ENCODE results near the gene CLMN. TPM values are rescaled to one million over a fixed set of nuclear protein-coding genes. Genes with fewer than 3 reads are reported as not detected.

The CLMN gene
- polyA plus RNA-seq, 2 donors, result 1.6 to 2.3 TPM

DNA sequence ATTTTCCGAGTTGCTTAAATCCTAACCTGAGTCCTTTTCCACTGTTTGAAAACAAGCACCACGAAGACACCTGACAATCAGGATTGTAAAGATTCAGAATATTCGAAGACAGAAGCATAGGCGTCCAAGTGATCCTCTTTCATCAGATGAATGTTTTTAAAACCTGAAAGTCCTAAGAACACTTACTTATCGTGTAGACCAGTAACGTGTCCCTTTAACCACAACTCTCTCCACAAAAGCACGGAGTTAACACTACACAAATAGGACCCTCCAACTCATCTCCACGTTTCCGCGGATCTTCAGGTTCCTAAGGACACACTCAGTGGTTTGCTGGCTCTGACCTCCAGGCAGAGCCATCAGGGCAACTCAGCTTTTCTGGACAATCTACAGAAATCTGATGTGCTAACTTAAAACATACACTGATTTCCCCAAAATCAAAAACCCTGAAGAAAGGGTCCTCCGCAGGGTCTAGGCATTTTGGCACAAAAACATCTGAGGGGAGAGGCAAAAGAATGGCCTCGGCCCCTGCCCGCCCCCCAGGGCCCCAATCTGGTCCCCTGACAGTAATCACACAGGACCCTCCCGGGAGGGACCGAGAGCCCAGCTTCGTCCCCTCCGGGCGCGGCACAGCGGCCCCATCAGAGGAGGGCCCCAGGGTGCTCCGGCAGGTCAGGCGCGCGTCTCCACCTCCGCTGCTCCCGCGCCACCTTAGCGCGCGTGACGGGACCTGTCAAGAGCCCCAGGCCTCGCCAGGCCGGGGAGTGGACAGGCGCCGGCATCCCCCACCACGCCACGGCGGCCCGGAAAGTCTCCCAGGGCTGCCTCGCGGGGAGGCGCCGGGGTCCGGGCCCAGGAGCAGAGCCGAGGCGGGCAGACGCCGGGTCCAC, 163.3 kb downstream of the CLMN start:
- H3K4me1 ChIP-seq (ENCODE audit: control insufficient read depth in 2 of 2, insufficient read depth in 2 of 2, low read length in 1 of 2), result no peaks in the 10 kb centered on the region
- no peaks in the 10 kb centered on the region for H3K27me3 ChIP-seq (ENCODE audit: control insufficient read depth in 1 of 2, insufficient read depth in 2 of 2, low read length in 2 of 2)
- H3K27ac ChIP-seq (ENCODE audit: low read depth in 2 of 2, low read length in 1 of 2), result peak overlapping the region; percentile 94 to 97
- H3K36me3 ChIP-seq (ENCODE audit: control insufficient read depth in 2 of 2, insufficient read depth in 2 of 2, low read length in 1 of 2), result peaks cover 0 to 2% of the 10 kb centered on the region in 2 donors
- 1% methylated on average over 44 to 48 of the region's 48 CpGs for WGBS, 2 donors
- H3K9me3 ChIP-seq (ENCODE audit: control insufficient read depth in 2 of 2, insufficient read depth in 1 of 2, low read depth in 1 of 2, low read length in 1 of 2), result no peaks in the 10 kb centered on the region
- peak overlapping the region; percentile 83 to 85 for H3K4me3 ChIP-seq (ENCODE audit: low read depth in 1 of 2, low read length in 2 of 2)

DNA sequence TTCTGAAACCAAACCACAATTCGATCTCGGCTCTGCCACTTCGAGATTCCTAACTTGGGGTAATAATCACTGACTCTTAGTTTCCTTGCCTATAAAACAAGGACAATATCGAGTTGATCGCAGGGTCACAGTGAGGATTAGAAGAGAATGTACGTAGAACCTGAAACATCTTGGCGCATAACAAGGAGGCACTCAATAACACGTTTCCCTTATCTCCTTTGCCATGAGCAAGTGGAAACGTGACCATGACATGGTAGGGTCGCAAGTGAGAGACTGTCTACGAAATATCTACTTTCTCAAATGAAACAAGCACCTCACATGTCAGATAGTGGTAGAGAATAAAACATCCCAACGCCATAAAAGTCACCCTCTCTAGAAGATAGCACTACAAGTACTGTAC, 164.7 kb downstream of the CLMN start:
- H3K9me3 ChIP-seq (ENCODE audit: control insufficient read depth in 2 of 2, insufficient read depth in 1 of 2, low read depth in 1 of 2, low read length in 1 of 2), result no peaks in the 10 kb centered on the region
- H3K4me1 ChIP-seq (ENCODE audit: control insufficient read depth in 2 of 2, insufficient read depth in 2 of 2, low read length in 1 of 2), result no peaks in the 10 kb centered on the region
- H3K4me3 ChIP-seq (ENCODE audit: low read depth in 1 of 2, low read length in 2 of 2), result no peak overlapping the region
- peaks cover 0 to 2% of the 10 kb centered on the region in 2 donors for H3K36me3 ChIP-seq (ENCODE audit: control insufficient read depth in 2 of 2, insufficient read depth in 2 of 2, low read length in 1 of 2)
- WGBS, 2 donors, result 80 to 86% methylated on average over 12 of the region's 12 CpGs
- no peak overlapping the region for H3K27ac ChIP-seq (ENCODE audit: low read depth in 2 of 2, low read length in 1 of 2)
- no peaks in the 10 kb centered on the region for H3K27me3 ChIP-seq (ENCODE audit: control insufficient read depth in 1 of 2, insufficient read depth in 2 of 2, low read length in 2 of 2)

DNA sequence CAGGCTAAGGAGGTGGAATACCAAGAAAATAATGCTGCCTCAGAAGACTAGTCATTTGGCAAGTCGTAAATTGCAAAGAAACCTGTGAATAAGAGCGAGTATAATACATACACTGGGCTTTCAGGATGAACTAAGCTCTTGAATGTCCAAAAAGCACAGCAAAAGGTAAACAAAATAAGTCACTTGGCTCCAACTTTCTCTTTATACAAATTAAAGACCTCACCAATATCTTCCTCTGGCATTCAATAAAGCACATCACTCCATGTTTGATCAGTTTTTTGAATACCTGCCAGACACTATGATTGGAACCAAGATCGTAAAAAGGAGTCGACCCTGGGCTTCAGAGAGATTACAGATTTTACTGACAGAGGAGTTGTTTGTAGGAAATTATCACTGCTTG, 165.8 kb downstream of the CLMN start:
- H3K4me1 ChIP-seq (ENCODE audit: control insufficient read depth in 2 of 2, insufficient read depth in 2 of 2, low read length in 1 of 2), result no peaks in the 10 kb centered on the region
- WGBS, 2 donors, result 36 to 37% methylated on average over 4 of the region's 4 CpGs

DNA sequence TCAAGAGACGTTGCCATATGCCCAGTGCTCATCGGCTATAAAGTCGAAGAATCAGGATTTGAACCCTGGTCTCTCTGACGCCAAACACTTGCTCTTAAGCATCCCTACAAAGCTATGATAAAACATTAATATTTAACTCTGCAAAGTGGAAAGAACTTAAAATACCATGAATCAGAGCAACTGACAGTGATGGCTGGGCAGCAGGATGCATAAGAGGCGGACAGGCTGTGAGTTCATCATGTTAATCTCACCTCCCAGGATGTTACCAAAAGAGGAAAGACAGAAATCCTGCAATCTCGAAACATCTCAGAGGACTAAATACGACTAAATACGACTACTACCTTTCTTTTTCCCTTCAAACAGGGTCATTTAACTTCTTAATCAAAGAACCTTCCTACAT, 168.1 kb downstream of the CLMN start:
- Histone ChIP-seq H3K27ac (ENCODE audit: low read depth in 2 of 2, low read length in 1 of 2) (no peak overlapping the region), H3K4me1 (ENCODE audit: control insufficient read depth in 2 of 2, insufficient read depth in 2 of 2, low read length in 1 of 2) (peaks cover 2 to 3% of the 10 kb centered on the region in 2 donors), H3K27me3 (ENCODE audit: control insufficient read depth in 1 of 2, insufficient read depth in 2 of 2, low read length in 2 of 2) (no peaks in the 10 kb centered on the region), H3K4me3 (ENCODE audit: low read depth in 1 of 2, low read length in 2 of 2) (no peak overlapping the region), H3K9me3 (ENCODE audit: control insufficient read depth in 2 of 2, insufficient read depth in 1 of 2, low read depth in 1 of 2, low read length in 1 of 2) (no peaks in the 10 kb centered on the region), H3K36me3 (ENCODE audit: control insufficient read depth in 2 of 2, insufficient read depth in 2 of 2, low read length in 1 of 2) (peaks cover 0 to 2% of the 10 kb centered on the region in 2 donors)
- WGBS, 2 donors, result 71 to 79% methylated on average over 8 of the region's 8 CpGs

More for the DNA sequence above, 165.8 kb downstream of the CLMN start:
- no peak overlapping the region for H3K27ac ChIP-seq (ENCODE audit: low read depth in 2 of 2, low read length in 1 of 2)
- H3K4me3 ChIP-seq (ENCODE audit: low read depth in 1 of 2, low read length in 2 of 2), result no peak overlapping the region
- H3K27me3 ChIP-seq (ENCODE audit: control insufficient read depth in 1 of 2, insufficient read depth in 2 of 2, low read length in 2 of 2), result no peaks in the 10 kb centered on the region
- no peaks in the 10 kb centered on the region for H3K9me3 ChIP-seq (ENCODE audit: control insufficient read depth in 2 of 2, insufficient read depth in 1 of 2, low read depth in 1 of 2, low read length in 1 of 2)
- H3K36me3 ChIP-seq (ENCODE audit: control insufficient read depth in 2 of 2, insufficient read depth in 2 of 2, low read length in 1 of 2), result peaks cover 0 to 2% of the 10 kb centered on the region in 2 donors

DNA sequence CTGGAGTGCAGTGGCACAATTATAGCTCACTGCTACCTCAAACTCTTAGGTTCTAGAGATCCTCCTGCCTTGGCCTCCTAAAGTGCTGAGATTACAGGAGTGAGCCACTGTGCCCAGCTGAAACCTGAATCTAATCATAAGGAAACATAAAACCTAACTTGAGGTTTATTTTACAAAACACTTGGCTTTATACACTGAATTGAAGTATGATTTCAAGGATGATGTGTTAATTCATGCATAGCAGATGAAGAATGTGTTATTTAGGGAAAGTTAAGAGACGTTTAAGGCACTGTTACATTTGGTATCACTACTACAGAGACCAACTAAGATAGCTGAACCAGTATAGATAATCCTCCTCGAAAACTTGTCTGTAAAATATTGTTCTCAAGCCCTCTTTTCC, 168.8 kb downstream of the CLMN start:
- H3K27ac ChIP-seq (ENCODE audit: low read depth in 2 of 2, low read length in 1 of 2), result no peak overlapping the region
- WGBS, 2 donors, result 59 to 63% methylated on average over 2 of the region's 2 CpGs
- H3K4me3 ChIP-seq (ENCODE audit: low read depth in 1 of 2, low read length in 2 of 2), result no peak overlapping the region
- peaks cover 0 to 2% of the 10 kb centered on the region in 2 donors for H3K36me3 ChIP-seq (ENCODE audit: control insufficient read depth in 2 of 2, insufficient read depth in 2 of 2, low read length in 1 of 2)
- H3K9me3 ChIP-seq (ENCODE audit: control insufficient read depth in 2 of 2, insufficient read depth in 1 of 2, low read depth in 1 of 2, low read length in 1 of 2), result no peaks in the 10 kb centered on the region
- H3K4me1 ChIP-seq (ENCODE audit: control insufficient read depth in 2 of 2, insufficient read depth in 2 of 2, low read length in 1 of 2), result peaks cover 2 to 3% of the 10 kb centered on the region in 2 donors
- no peaks in the 10 kb centered on the region for H3K27me3 ChIP-seq (ENCODE audit: control insufficient read depth in 1 of 2, insufficient read depth in 2 of 2, low read length in 2 of 2)

DNA sequence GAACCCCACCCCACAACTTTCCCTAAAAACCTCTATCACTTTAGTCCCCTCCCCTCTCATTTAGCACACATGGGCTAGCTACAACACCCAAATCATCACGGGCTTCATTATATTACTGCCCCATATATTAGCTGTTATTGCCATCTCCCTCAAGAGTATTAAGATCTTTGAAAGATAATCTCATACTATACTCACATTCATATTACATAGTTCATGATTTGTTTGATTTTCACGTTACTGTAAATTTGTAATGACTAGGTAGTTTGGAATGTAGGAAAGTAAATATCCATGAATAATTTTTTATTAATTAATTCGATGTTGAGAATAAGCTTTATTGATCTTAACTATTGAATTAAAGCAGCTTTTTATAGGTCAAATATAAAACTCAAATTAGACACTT, 170.3 kb downstream of the CLMN start:
- no peak overlapping the region for H3K27ac ChIP-seq (ENCODE audit: low read depth in 2 of 2, low read length in 1 of 2)
- no peak overlapping the region for H3K4me3 ChIP-seq (ENCODE audit: low read depth in 1 of 2, low read length in 2 of 2)
- H3K36me3 ChIP-seq (ENCODE audit: control insufficient read depth in 2 of 2, insufficient read depth in 2 of 2, low read length in 1 of 2), result no peaks in the 10 kb centered on the region
- H3K27me3 ChIP-seq (ENCODE audit: control insufficient read depth in 1 of 2, insufficient read depth in 2 of 2, low read length in 2 of 2), result no peaks in the 10 kb centered on the region
- H3K4me1 ChIP-seq (ENCODE audit: control insufficient read depth in 2 of 2, insufficient read depth in 2 of 2, low read length in 1 of 2), result peaks cover 2 to 3% of the 10 kb centered on the region in 2 donors
- H3K9me3 ChIP-seq (ENCODE audit: control insufficient read depth in 2 of 2, insufficient read depth in 1 of 2, low read depth in 1 of 2, low read length in 1 of 2), result no peaks in the 10 kb centered on the region
- 48 to 50% methylated on average over 3 of the region's 3 CpGs for WGBS, 2 donors

DNA sequence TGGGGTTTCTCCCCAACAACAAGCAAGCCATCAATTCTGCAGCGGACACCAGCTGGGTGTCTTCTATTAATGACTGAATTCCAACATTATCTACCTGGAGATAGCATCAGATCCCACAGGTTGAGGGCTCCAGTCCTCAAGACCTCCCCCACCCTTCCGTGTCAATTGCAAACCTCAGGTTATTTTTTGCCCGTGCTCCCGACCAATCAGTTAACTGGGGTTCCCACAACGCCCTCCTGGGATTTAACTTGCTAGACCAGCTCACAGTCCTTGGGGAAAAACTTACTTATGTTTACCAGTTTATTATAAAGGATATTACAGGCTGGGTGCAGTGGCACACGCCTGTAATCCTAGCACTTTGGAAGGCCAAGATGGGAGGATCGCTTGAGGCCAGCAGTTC, 172.1 kb downstream of the CLMN start:
- Histone ChIP-seq H3K27ac (ENCODE audit: low read depth in 2 of 2, low read length in 1 of 2) (peak overlapping the region in 1 of 2 donors; percentile 30), H3K4me3 (ENCODE audit: low read depth in 1 of 2, low read length in 2 of 2) (no peak overlapping the region), H3K36me3 (ENCODE audit: control insufficient read depth in 2 of 2, insufficient read depth in 2 of 2, low read length in 1 of 2) (no peaks in the 10 kb centered on the region), H3K4me1 (ENCODE audit: control insufficient read depth in 2 of 2, insufficient read depth in 2 of 2, low read length in 1 of 2) (peaks cover 2 to 3% of the 10 kb centered on the region in 2 donors), H3K27me3 (ENCODE audit: control insufficient read depth in 1 of 2, insufficient read depth in 2 of 2, low read length in 2 of 2) (no peaks in the 10 kb centered on the region), H3K9me3 (ENCODE audit: control insufficient read depth in 2 of 2, insufficient read depth in 1 of 2, low read depth in 1 of 2, low read length in 1 of 2) (no peaks in the 10 kb centered on the region)
- WGBS, 2 donors, result 90% methylated on average over 7 of the region's 7 CpGs

DNA sequence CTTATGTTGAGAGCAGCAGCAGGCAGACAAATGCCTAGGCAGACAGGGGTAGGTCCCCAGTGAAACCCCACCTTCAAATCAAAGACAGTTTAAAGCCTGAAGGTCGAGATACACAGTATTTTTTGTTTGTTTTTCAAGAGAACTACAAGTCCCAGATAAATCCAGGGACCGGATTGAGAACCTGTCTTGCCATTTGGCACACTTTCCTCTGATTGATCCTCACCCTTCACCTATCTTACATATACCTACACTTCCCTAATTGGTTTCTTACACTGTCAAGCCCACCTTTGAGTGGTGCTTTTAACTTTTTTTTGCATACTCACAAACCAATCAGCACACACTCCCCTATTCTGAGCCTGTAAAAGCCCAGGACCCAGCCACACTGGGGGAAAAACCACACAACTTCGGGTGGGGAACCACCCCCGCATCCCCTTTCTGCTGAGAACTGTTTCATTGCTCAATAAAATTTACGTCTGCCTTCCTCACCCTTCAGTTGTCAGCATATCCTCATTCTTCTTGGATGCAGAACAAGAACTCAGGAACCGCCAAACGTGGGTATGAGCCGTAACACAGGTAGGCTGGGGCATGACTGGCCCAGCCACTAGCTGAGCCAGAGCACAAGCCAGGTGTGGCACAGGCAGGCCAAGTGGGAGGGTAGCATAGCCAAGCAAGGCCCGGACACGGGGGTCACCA, 173.5 kb downstream of the CLMN start:
- H3K4me3 ChIP-seq (ENCODE audit: low read depth in 1 of 2, low read length in 2 of 2), result no peak overlapping the region
- H3K4me1 ChIP-seq (ENCODE audit: control insufficient read depth in 2 of 2, insufficient read depth in 2 of 2, low read length in 1 of 2), result peaks cover 2 to 3% of the 10 kb centered on the region in 2 donors
- no peaks in the 10 kb centered on the region for H3K9me3 ChIP-seq (ENCODE audit: control insufficient read depth in 2 of 2, insufficient read depth in 1 of 2, low read depth in 1 of 2, low read length in 1 of 2)
- 48 to 61% methylated on average over 10 of the region's 10 CpGs for WGBS, 2 donors
- H3K27ac ChIP-seq (ENCODE audit: low read depth in 2 of 2, low read length in 1 of 2), result peak overlapping the region; percentile 75 to 79
- no peaks in the 10 kb centered on the region for H3K36me3 ChIP-seq (ENCODE audit: control insufficient read depth in 2 of 2, insufficient read depth in 2 of 2, low read length in 1 of 2)
- H3K27me3 ChIP-seq (ENCODE audit: control insufficient read depth in 1 of 2, insufficient read depth in 2 of 2, low read length in 2 of 2), result no peaks in the 10 kb centered on the region

DNA sequence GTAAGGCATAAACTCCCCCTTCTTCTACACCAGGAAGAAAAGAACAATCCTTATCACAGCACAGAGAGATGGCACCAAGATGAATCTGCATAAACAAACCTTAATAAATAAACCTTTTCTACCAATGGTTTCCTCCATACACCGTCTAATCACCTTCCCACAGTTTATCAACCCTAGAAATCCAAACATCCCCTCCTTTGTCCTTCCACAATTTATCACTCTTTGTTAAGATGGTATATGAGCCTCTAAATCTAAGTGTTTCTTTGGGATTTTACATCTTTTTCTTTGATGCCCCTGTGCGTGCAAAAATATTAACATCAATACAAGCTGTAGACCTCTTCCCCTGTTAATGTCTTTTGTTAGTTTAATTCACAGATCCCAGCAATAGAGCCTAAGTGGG, 174.9 kb downstream of the CLMN start:
- no peaks in the 10 kb centered on the region for H3K27me3 ChIP-seq (ENCODE audit: control insufficient read depth in 1 of 2, insufficient read depth in 2 of 2, low read length in 2 of 2)
- H3K4me1 ChIP-seq (ENCODE audit: control insufficient read depth in 2 of 2, insufficient read depth in 2 of 2, low read length in 1 of 2), result peaks cover 2 to 3% of the 10 kb centered on the region in 2 donors
- H3K9me3 ChIP-seq (ENCODE audit: control insufficient read depth in 2 of 2, insufficient read depth in 1 of 2, low read depth in 1 of 2, low read length in 1 of 2), result no peaks in the 10 kb centered on the region
- no peak overlapping the region for H3K27ac ChIP-seq (ENCODE audit: low read depth in 2 of 2, low read length in 1 of 2)
- WGBS, 2 donors, result 74 to 86% methylated on average over 2 of the region's 2 CpGs
- H3K36me3 ChIP-seq (ENCODE audit: control insufficient read depth in 2 of 2, insufficient read depth in 2 of 2, low read length in 1 of 2), result no peaks in the 10 kb centered on the region
- no peak overlapping the region for H3K4me3 ChIP-seq (ENCODE audit: low read depth in 1 of 2, low read length in 2 of 2)

All from esophagus (tissue), 2 donors.